Chondrocyte (in vitro differentiated cells): ENCODE data around the gene ACSS1. TPM values are rescaled to one million over a fixed set of nuclear protein-coding genes. Genes with fewer than 3 reads are reported as not detected.

Experiments
- DNase-seq: peaks from one replicate; pipeline ENCODE4 v3.0.0; 2021; ENCODE audit warnings: mixed read lengths, low spot score
- H3K27ac Mint-ChIP-seq: one replicate; pipeline ENCODE4 v1.8.0; 2021; ENCODE audit warnings: mild to moderate bottlenecking, moderate library complexity, mixed read lengths; ENCODE audit not compliant: unreplicated experiment
- H3K27me3 Mint-ChIP-seq: 2 replicates; pipeline ENCODE4 v1.8.0; 2021; ENCODE audit warnings: low read depth, mixed read lengths
- H3K36me3 Mint-ChIP-seq: 2 replicates; pipeline ENCODE4 v1.8.0; 2021; ENCODE audit warnings: low read depth, mixed read lengths
- H3K4me1 Mint-ChIP-seq: 2 replicates; pipeline ENCODE4 v1.8.0; 2021; ENCODE audit warnings: low read depth, mild to moderate bottlenecking, mixed read lengths
- H3K4me3 Mint-ChIP-seq: one replicate; pipeline ENCODE4 v1.8.0; 2021; ENCODE audit warnings: mild to moderate bottlenecking, moderate library complexity, mixed read lengths; ENCODE audit not compliant: unreplicated experiment
- H3K9me3 Mint-ChIP-seq: 2 replicates; pipeline ENCODE4 v1.8.0; 2021; ENCODE audit warnings: low read depth, mixed read lengths
- CTCF ChIP-seq: fragments of 200-600 bp; sonication (generic); IDR thresholded peaks from 2 replicates; pipeline ENCODE4 v1.5.0; 2021; ENCODE audit warnings: antibody characterized with exemption, mild to moderate bottlenecking, moderate library complexity
- total RNA-seq: library from RNA; stranded (reverse); gene quantifications from 3 replicates; pipeline ENCODE4 v1.2.1, GENCODE V29; 2021

ACSS1 gene
- total RNA-seq, 1 donor from 2014 or later: 5.5 TPM

- H3K4me3 Mint-ChIP-seq: no peak overlapping the region
- TF ChIP-seq CTCF: no peak
- H3K27me3 Mint-ChIP-seq: no peaks in the 10 kb centered on the region
- DNase-seq: peak; percentile 84
- no peaks in the 10 kb centered on the region for H3K4me1 Mint-ChIP-seq
- no peak overlapping the region for H3K27ac Mint-ChIP-seq
- no peaks in the 10 kb centered on the region for H3K9me3 Mint-ChIP-seq
- no peaks in the 10 kb centered on the region for H3K36me3 Mint-ChIP-seq
Observed at GRCh38 chr20:25022680-25023079, 35.3 kb downstream of the ACSS1 start.

GRCh38 chr20:25021336-25021735 is 36.6 kb downstream of the ACSS1 start:
- Mint-ChIP-seq H3K4me3 (no peak overlapping the region), H3K9me3 (no peaks in the 10 kb centered on the region), H3K27me3 (no peaks in the 10 kb centered on the region), H3K27ac (no peak overlapping the region), H3K36me3 (no peaks in the 10 kb centered on the region), H3K4me1 (no peaks in the 10 kb centered on the region)
- no peak for DNase-seq
- no peak for TF ChIP-seq CTCF

GRCh38 chr20:25020901-25021301 is 37.0 kb downstream of the ACSS1 start:
- peak; percentile 49 for DNase-seq
- Mint-ChIP-seq H3K4me1 (no peaks in the 10 kb centered on the region), H3K4me3 (no peak overlapping the region), H3K27me3 (no peaks in the 10 kb centered on the region), H3K27ac (no peak overlapping the region), H3K36me3 (no peaks in the 10 kb centered on the region), H3K9me3 (no peaks in the 10 kb centered on the region)
- TF ChIP-seq CTCF: no peak

GRCh38 chr20:25020345-25020744 is 37.6 kb downstream of the ACSS1 start:
- Mint-ChIP-seq H3K36me3 (no peaks in the 10 kb centered on the region), H3K27me3 (no peaks in the 10 kb centered on the region), H3K4me1 (no peaks in the 10 kb centered on the region), H3K27ac (no peak overlapping the region), H3K9me3 (no peaks in the 10 kb centered on the region), H3K4me3 (no peak overlapping the region)
- DNase-seq: peak; percentile 43
- TF ChIP-seq CTCF: no peak

- Mint-ChIP-seq H3K27ac (no peak overlapping the region), H3K27me3 (no peaks in the 10 kb centered on the region), H3K36me3 (no peaks in the 10 kb centered on the region), H3K4me1 (no peaks in the 10 kb centered on the region), H3K9me3 (no peaks in the 10 kb centered on the region), H3K4me3 (no peak overlapping the region)
- DNase-seq: peak; percentile 37
- no peak for TF ChIP-seq CTCF
Observed at GRCh38 chr20:25019381-25020155, 38.4 kb downstream of the ACSS1 start.
